Measurements from ENCODE around the gene VPS13C.
A peak's percentile ranks its signal among the peaks of the same experiment; 100 is the strongest.

The VPS13C gene

DNA sequence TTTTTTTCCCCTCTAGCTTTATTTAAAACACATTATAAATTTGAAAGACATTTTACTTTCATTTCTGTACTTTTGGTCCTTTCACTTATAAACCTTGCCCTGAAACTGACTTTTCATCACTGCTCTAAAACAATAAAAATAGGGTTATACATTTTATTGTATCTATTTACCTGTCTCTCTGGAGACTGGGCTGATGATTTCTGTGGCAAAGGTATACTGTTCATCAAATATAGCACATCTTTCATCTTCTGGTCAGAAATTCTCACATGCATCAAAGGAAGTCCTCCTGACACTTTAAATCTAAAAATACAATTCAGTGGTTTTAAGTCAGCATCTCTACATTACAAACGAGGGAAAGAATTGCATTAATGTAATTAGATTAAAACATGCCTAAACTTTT, 86.1 kb downstream of the VPS13C start:
- Histone ChIP-seq H3K4me3 (ENCODE audit: low read depth, low read length) (no peak overlapping the region), H3K4me1 (peaks cover 11% of the 10 kb centered on the region), H3K9me3 (no peaks in the 10 kb centered on the region), H3K27me3 (no peaks in the 10 kb centered on the region), H3K36me3 (peaks cover 26% of the 10 kb centered on the region)
- no peak for DNase-seq
- TF ChIP-seq, protein P1, sequence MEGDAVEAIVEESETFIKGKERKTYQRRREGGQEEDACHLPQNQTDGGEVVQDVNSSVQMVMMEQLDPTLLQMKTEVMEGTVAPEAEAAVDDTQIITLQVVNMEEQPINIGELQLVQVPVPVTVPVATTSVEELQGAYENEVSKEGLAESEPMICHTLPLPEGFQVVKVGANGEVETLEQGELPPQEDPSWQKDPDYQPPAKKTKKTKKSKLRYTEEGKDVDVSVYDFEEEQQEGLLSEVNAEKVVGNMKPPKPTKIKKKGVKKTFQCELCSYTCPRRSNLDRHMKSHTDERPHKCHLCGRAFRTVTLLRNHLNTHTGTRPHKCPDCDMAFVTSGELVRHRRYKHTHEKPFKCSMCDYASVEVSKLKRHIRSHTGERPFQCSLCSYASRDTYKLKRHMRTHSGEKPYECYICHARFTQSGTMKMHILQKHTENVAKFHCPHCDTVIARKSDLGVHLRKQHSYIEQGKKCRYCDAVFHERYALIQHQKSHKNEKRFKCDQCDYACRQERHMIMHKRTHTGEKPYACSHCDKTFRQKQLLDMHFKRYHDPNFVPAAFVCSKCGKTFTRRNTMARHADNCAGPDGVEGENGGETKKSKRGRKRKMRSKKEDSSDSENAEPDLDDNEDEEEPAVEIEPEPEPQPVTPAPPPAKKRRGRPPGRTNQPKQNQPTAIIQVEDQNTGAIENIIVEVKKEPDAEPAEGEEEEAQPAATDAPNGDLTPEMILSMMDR (IDR thresholded peaks at IDR 0.05; ENCODE audit: low read depth, low read length), result no peak

DNA sequence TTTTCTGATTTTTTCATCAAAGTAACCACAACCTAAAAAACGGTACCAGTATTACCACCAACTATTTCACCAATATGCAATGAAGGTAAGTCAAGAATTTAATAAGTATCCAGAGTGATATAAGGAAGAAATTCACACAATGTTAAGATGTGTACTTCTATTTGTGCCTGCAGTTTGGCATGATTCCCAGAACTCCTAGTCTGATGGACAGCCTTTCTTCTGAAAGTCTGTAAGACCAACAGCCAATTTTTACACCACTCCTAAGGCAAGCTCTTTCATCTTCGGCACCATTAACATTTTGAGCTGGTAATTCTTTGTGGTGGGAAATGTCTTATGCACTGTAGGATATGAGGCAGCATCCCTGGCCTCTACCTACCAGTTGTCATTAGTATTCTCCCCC, 108.3 kb downstream of the VPS13C start:
- no peaks in the 10 kb centered on the region for H3K4me1 ChIP-seq
- TF ChIP-seq, protein P1 (IDR thresholded peaks at IDR 0.05; ENCODE audit: low read depth, low read length), result no peak
- no peak for DNase-seq
- H3K27me3 ChIP-seq, result no peaks in the 10 kb centered on the region
- H3K9me3 ChIP-seq, result no peaks in the 10 kb centered on the region
- H3K36me3 ChIP-seq, result peaks cover 6% of the 10 kb centered on the region; the same call in 1 of the 2 replicates
- H3K4me3 ChIP-seq (ENCODE audit: low read depth, low read length), result no peak overlapping the region

DNA sequence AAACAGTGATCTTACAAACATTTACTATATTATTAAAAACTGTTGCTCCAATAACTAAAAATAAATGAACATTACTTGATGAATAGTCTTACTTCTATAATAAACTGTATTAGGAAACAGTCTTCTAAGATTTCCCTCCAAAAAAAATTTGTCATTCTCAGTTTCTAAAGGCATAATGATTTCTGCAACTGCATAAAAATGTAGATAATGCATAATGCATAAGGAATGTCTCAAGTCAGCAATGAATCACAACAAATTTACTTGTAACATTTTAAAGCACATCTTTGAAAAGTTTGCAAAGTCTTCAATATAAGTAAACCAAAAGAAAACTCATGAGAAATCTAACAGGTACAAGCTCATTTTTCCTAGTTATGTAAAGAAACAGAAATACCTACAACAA, 113.5 kb downstream of the VPS13C start:
- no peak for DNase-seq
- Histone ChIP-seq H3K4me3 (ENCODE audit: low read depth, low read length) (no peak overlapping the region), H3K4me1 (no peaks in the 10 kb centered on the region), H3K9me3 (no peaks in the 10 kb centered on the region), H3K36me3 (peaks cover 5% of the 10 kb centered on the region), H3K27me3 (no peaks in the 10 kb centered on the region)
- TF ChIP-seq, protein P1 (IDR thresholded peaks at IDR 0.05; ENCODE audit: low read depth, low read length), result no peak

GRCh38 chr15:61943992-61944391, 116.3 kb downstream of the VPS13C start:
- Histone ChIP-seq H3K9me3 (no peaks in the 10 kb centered on the region), H3K36me3 (peaks cover 9% of the 10 kb centered on the region), H3K4me1 (no peaks in the 10 kb centered on the region), H3K4me3 (ENCODE audit: low read depth, low read length) (no peak overlapping the region), H3K27me3 (no peaks in the 10 kb centered on the region)
- TF ChIP-seq, protein P1 (IDR thresholded peaks at IDR 0.05; ENCODE audit: low read depth, low read length), result no peak
- no peak for DNase-seq

- Histone ChIP-seq H3K27me3 (no peaks in the 10 kb centered on the region), H3K36me3 (peaks cover 4% of the 10 kb centered on the region), H3K4me1 (peaks cover 3% of the 10 kb centered on the region; the same call in 1 of the 2 replicates), H3K9me3 (no peaks in the 10 kb centered on the region), H3K4me3 (ENCODE audit: low read depth, low read length) (no peak overlapping the region)
- TF ChIP-seq, protein P1 (IDR thresholded peaks at IDR 0.05; ENCODE audit: low read depth, low read length), result no peak
- DNase-seq, result no peak
These were observed 122.0 kb downstream of the VPS13C start for GRCh38 chr15:61938249-61938648.

DNA sequence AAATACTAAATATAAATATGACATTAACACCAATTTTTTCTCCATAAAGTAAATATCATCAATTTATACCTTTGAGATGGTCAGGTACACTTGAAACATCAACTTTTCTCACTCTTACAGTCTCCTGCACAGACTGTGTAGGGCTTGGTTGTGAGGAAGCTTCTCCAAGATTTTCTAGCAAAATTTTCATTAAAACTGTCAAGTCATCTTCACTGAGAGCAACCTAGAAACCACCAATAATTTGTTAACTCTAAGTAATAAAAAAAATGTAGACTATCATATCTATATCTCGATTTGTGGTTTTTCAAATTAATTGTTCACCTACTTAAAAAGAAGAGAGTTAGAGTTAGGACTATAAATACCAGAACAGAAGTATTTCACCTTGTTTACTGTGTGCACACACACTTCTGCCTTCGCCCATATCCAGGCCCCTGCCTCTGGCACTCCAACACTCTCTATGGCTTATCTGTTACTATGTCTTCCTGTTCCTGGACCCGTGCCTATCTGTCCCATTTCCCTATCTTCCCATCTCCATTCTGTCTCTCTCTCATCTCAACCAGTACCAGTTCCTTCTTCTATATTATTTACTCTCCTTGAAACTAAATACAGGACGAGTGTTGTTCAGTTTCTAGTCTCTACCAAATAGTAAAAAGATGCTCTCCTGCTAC, 123.6 kb downstream of the VPS13C start:
- Histone ChIP-seq H3K9me3 (no peaks in the 10 kb centered on the region), H3K36me3 (peaks cover 4% of the 10 kb centered on the region), H3K27me3 (no peaks in the 10 kb centered on the region), H3K4me3 (ENCODE audit: low read depth, low read length) (no peak overlapping the region), H3K4me1 (peaks cover 3% of the 10 kb centered on the region; the same call in 1 of the 2 replicates)
- TF ChIP-seq, protein P1 (IDR thresholded peaks at IDR 0.05; ENCODE audit: low read depth, low read length), result no peak
- peak; percentile 15 for DNase-seq
